HepG2 (cell line): ENCODE data around the gene MYL2.

Source experiments
- KDM1A ChIP-seq: IDR thresholded peaks from 2 replicates; pipeline ENCODE4 v1.6.1; 2016; ENCODE audit warnings: missing compliant biosample characterization
- MEIS1 ChIP-seq: sonication (generic); formaldehyde crosslinking; IDR thresholded peaks from 2 replicates; pipeline ENCODE4 v1.9.0; 2021; ENCODE audit warnings: mild to moderate bottlenecking, missing genetic modification reagents, moderate library complexity, borderline replicate concordance
- POLR2A ChIP-seq, 2 experiments: IDR thresholded peaks; 2 replicates each; pipeline ENCODE4 v1.6.1; 2011; ENCODE audit warnings: low read depth in 2 of 2, low read length in 2 of 2, mild to moderate bottlenecking in 1 of 2, moderate library complexity in 1 of 2; ENCODE audit not compliant: insufficient read depth in 1 of 2
- RAD21 ChIP-seq: fragments of 450-650 bp; formaldehyde crosslinking; IDR thresholded peaks from 2 replicates; pipeline ENCODE4 v1.5.0; 2020; ENCODE audit warnings: mild to moderate bottlenecking

- no peak for TF ChIP-seq MEIS1 (CRISPR knock-in tag)
- TF ChIP-seq RAD21 (CRISPR knock-in tag), result no peak
- TF ChIP-seq POLR2A (IDR thresholded peaks at IDR 0.05; ENCODE audit: insufficient read depth in 1 of 2, low read depth in 2 of 2, low read length in 2 of 2), result no peak
- no peak for TF ChIP-seq KDM1A (CRISPR knock-in tag)
Measured at GRCh38 chr12:110936367-110937103, 16.2 kb upstream of the MYL2 start.
